ENCODE measurements around the gene TBPL2.
"Not testable (repeated sequence)": the region's sequence is repeated elsewhere in the genome, so short reads cannot be mapped to it uniquely, and the experiment has no call there.

Gene TBPL2

GRCh38 chr14:55425091-55425490, 15.3 kb downstream of the TBPL2 start:
- no peak overlapping the region for H3K4me3 ChIP-seq (ENCODE audit: low read depth in 1 of 2, low read length in 1 of 2)
- H3K9me3 ChIP-seq = no peaks in the 10 kb centered on the region
- H3K27ac ChIP-seq = no peak overlapping the region
- no peak for TF ChIP-seq CTCF (IDR thresholded peaks at IDR 0.05)
- H3K4me1 ChIP-seq (ENCODE audit: control insufficient read depth in 1 of 2, insufficient read depth in 1 of 2, low read depth in 1 of 2, low read length in 1 of 2) = no peaks in the 10 kb centered on the region
- H3K36me3 ChIP-seq = no peaks in the 10 kb centered on the region
- no peaks in the 10 kb centered on the region for H3K27me3 ChIP-seq

DNA sequence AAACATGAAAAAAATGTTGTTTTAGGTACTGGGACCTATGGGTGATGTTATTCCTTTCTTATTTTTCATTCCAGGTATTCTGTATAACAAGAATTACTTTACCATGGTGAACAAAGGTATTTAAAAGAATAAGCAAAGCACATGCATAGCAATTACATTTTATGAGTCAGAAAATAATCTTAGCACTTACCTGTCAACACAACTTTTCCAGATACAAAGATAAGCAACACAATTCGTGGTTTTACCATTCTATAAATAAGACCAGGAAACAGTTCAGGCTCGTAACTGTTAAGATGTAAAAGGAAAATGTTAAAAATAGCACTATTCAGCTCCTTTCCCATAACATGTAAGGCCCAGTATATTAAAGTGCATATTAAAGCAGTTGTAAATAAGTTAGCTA, 16.4 kb downstream of the TBPL2 start:
- Histone ChIP-seq H3K4me3 (ENCODE audit: low read depth in 1 of 2, low read length in 1 of 2) (no peak overlapping the region), H3K4me1 (ENCODE audit: control insufficient read depth in 1 of 2, insufficient read depth in 1 of 2, low read depth in 1 of 2, low read length in 1 of 2) (no peaks in the 10 kb centered on the region), H3K27me3 (no peaks in the 10 kb centered on the region), H3K27ac (no peak overlapping the region), H3K36me3 (no peaks in the 10 kb centered on the region), H3K9me3 (no peaks in the 10 kb centered on the region)
- no peak for TF ChIP-seq CTCF (IDR thresholded peaks at IDR 0.05)

DNA sequence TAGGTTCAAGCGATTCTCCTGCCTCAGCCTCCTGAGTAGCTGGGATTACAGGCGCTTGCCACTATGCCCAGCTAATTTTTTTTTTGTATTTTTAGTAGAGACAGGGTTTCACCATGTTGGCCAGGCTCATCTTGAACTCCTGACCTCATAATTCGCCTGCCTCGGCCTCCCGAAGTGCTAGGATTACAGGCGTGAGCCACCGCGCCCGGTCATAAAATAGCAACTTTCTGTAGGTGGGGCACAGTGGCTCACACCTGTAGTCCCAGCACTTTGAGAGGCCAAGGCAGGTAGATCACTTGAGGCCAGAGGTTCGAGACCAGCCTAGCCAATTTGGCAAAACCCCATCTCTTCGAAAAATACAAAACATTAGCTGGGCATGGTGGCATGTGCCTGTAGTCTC, 18.1 kb downstream of the TBPL2 start:
- H3K36me3 ChIP-seq; H3K4me1 ChIP-seq (ENCODE audit: control insufficient read depth in 1 of 2, insufficient read depth in 1 of 2, low read depth in 1 of 2, low read length in 1 of 2); H3K27ac ChIP-seq; H3K27me3 ChIP-seq; H3K9me3 ChIP-seq; H3K4me3 ChIP-seq (ENCODE audit: low read depth in 1 of 2, low read length in 1 of 2): not testable (repeated sequence)

DNA sequence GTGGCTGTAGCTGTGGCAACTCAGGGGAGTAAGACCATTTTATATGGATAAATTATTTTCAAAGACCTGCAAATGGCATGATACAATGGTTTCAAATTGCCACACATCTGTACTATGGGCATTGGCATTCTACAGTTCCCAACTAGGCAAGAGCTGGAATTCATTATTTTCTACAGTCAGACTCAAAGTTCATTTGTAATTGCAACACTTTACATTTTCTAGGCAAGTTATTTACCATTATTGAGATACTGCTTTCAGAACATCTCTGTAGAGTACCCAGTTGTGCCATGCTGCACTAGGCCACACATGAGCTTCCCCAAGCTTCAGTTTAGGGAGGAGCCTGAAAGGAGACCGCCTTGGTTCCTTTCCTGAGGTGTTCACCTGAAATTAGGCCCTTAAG, 20.8 kb downstream of the TBPL2 start:
- peaks cover 17% of the 10 kb centered on the region for H3K27me3 ChIP-seq

DNA sequence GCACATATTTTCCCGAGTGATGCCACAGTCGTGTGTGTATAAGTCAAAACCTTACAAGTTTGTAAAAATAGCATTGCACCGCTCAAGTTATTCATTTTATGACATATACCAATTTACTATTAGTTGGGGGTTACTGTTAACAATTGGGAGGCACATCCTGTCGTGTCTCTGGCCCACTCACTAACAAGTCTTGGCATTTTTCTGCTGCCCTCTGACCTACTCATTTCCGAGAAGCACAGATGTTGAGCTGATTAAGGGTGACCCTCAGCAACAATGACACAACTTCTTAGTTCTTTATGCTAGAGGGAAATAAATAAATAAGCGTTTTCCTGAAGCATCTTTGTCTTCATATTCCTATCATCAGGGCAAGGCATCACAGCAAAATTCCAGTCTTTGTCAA, 22.0 kb downstream of the TBPL2 start:
- Histone ChIP-seq H3K4me3 (ENCODE audit: low read depth in 1 of 2, low read length in 1 of 2) (no peak overlapping the region), H3K4me1 (ENCODE audit: control insufficient read depth in 1 of 2, insufficient read depth in 1 of 2, low read depth in 1 of 2, low read length in 1 of 2) (no peaks in the 10 kb centered on the region), H3K27me3 (peaks cover 30% of the 10 kb centered on the region), H3K27ac (no peak overlapping the region), H3K9me3 (no peaks in the 10 kb centered on the region), H3K36me3 (no peaks in the 10 kb centered on the region)
- TF ChIP-seq CTCF (IDR thresholded peaks at IDR 0.05) = no peak

More for the DNA sequence above, 20.8 kb downstream of the TBPL2 start:
- no peaks in the 10 kb centered on the region for H3K9me3 ChIP-seq
- H3K36me3 ChIP-seq = no peaks in the 10 kb centered on the region
- no peak for TF ChIP-seq CTCF (IDR thresholded peaks at IDR 0.05)
- no peak overlapping the region for H3K27ac ChIP-seq
- H3K4me1 ChIP-seq (ENCODE audit: control insufficient read depth in 1 of 2, insufficient read depth in 1 of 2, low read depth in 1 of 2, low read length in 1 of 2) = no peaks in the 10 kb centered on the region
- no peak overlapping the region for H3K4me3 ChIP-seq (ENCODE audit: low read depth in 1 of 2, low read length in 1 of 2)

DNA sequence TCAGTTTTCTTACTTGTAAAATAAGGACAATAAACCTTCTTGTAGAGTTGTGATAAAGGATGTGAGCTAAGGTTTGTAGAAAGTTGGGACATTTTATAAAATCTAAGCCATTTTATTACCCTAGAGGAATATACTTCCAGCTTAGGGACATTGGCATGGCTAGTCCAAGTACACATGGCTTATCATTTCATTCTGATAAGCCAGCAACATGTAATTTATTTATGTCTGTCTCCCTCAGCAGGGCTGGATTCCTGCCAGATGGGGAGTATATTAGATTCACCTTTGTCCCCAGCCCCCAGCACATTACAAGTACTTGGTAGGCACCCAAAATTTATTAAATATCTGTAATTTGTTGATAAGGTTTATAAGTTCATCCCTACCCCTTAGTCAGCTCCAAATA, 22.5 kb downstream of the TBPL2 start:
- H3K4me3 ChIP-seq (ENCODE audit: low read depth in 1 of 2, low read length in 1 of 2) = no peak overlapping the region
- H3K4me1 ChIP-seq (ENCODE audit: control insufficient read depth in 1 of 2, insufficient read depth in 1 of 2, low read depth in 1 of 2, low read length in 1 of 2) = no peaks in the 10 kb centered on the region
- TF ChIP-seq CTCF (IDR thresholded peaks at IDR 0.05) = no peak
- peaks cover 34% of the 10 kb centered on the region for H3K27me3 ChIP-seq
- H3K27ac ChIP-seq = no peak overlapping the region
- H3K9me3 ChIP-seq = no peaks in the 10 kb centered on the region
- no peaks in the 10 kb centered on the region for H3K36me3 ChIP-seq

Data from neutrophil (primary cell).